KG1 (cell line): ENCODE results near the gene KNSTRN.

ENCODE experiments used
- DNase-seq: peaks from one replicate; lab custom pipeline; 2025; lab: John Stamatoyannopoulos, UW

The KNSTRN gene

GRCh38 chr15:40382580-40383456 lies at the start of gene KNSTRN:
Gene KNSTRN (plus strand): TSS chr15:40382721. CDS start chr15:40382836, 115 bp downstream.
- peak; percentile 85 for DNase-seq

GRCh38 chr15:40333922-40334492 lies 48.5 kb upstream of the KNSTRN start:
- peak; percentile 86 for DNase-seq

- no peak for DNase-seq
These were observed 48.0 kb upstream of the KNSTRN start for GRCh38 chr15:40334541-40334940.

- no peak for DNase-seq
These were observed 47.4 kb upstream of the KNSTRN start for GRCh38 chr15:40334941-40335795.

- DNase-seq: no peak
These were observed 46.4 kb upstream of the KNSTRN start for GRCh38 chr15:40335938-40336743.

GRCh38 chr15:40336744-40337122 lies 45.8 kb upstream of the KNSTRN start:
- DNase-seq: no peak

- DNase-seq: no peak
These were observed 44.9 kb upstream of the KNSTRN start for GRCh38 chr15:40337597-40337996.

- peak; percentile 73 for DNase-seq
These were observed 44.4 kb upstream of the KNSTRN start for GRCh38 chr15:40338041-40338657.

GRCh38 chr15:40338921-40339620 lies 43.5 kb upstream of the KNSTRN start:
- DNase-seq: no peak

GRCh38 chr15:40339621-40339945 lies 42.9 kb upstream of the KNSTRN start:
- no peak for DNase-seq

- DNase-seq: no peak
These were observed 42.3 kb upstream of the KNSTRN start for GRCh38 chr15:40340038-40340739.

- no peak for DNase-seq
These were observed 41.7 kb upstream of the KNSTRN start, which contains the start of gene CCDC9B for GRCh38 chr15:40340740-40341400. Gene CCDC9B (minus strand): TSS chr15:40340939. CDS start chr15:40340819, 120 bp downstream.

GRCh38 chr15:40342416-40343320 lies 39.9 kb upstream of the KNSTRN start:
- DNase-seq: no peak

- no peak for DNase-seq
These were observed 39.0 kb upstream of the KNSTRN start for GRCh38 chr15:40343512-40343911.

- DNase-seq: no peak
These were observed 38.3 kb upstream of the KNSTRN start for GRCh38 chr15:40344217-40344616.

- DNase-seq: peak; percentile 17
These were observed 37.8 kb upstream of the KNSTRN start for GRCh38 chr15:40344631-40345120.

GRCh38 chr15:40345225-40345866 lies 37.2 kb upstream of the KNSTRN start:
- no peak for DNase-seq
